Central memory CD8-positive, alpha-beta T cell (primary cell): ENCODE data around the gene EBF3.

Experiments used
- ATAC-seq: fragments of 150-1000 bp; cut with Tn5 transposase; replicated peaks from 2 replicates; pipeline ENCODE4 v1.10.0; 2022; ENCODE audit warnings: mild to moderate bottlenecking, moderate FRiP score, moderate number of reproducible peaks; ENCODE audit not compliant: poor library complexity, severe bottlenecking; ENCODE audit errors: extremely low read depth
- DNase-seq, 2 donors: peaks; one replicate each; pipeline ENCODE4 v3.0.0; 2021; ENCODE audit warnings: low spot score in 2 of 2
- H3K27ac Mint-ChIP-seq: one replicate; pipeline ENCODE4 v1.8.0; 2022; ENCODE audit warnings: low read depth, mild to moderate bottlenecking, moderate library complexity, mixed read lengths
- H3K27me3 Mint-ChIP-seq: one replicate; pipeline ENCODE4 v1.8.0; 2022; ENCODE audit warnings: mixed read lengths
- H3K36me3 Mint-ChIP-seq: one replicate; pipeline ENCODE4 v1.8.0; 2022; ENCODE audit warnings: mild to moderate bottlenecking, moderate library complexity, mixed read lengths; ENCODE audit not compliant: insufficient read depth
- H3K4me1 Mint-ChIP-seq: one replicate; pipeline ENCODE4 v1.8.0; 2022; ENCODE audit warnings: mixed read lengths
- H3K4me3 Mint-ChIP-seq: one replicate; pipeline ENCODE4 v1.8.0; 2022; ENCODE audit warnings: mild to moderate bottlenecking, moderate library complexity, mixed read lengths
- H3K9me3 Mint-ChIP-seq: one replicate; pipeline ENCODE4 v1.8.0; 2022; ENCODE audit warnings: mixed read lengths

The EBF3 gene

DNA sequence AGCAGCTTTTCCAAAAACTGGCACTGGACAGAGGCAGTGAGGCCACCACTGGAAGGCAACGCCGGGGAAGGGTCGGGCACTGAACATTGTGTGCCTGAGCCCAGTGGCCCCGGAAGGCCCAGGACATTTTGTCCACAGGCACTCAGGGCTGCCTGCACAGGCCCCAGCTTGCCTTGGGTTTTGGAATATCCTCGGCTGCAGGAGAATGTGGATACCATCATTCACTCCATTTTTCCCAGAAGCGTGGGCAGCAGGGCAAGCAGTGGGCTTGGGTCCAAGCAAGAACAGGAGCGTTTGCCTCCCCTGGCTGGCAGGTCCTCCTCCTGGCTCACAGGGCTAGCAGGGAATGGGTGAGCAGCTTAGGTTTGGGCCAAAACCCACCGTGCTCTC is 147.4 kb downstream of the EBF3 start:
- DNase-seq (no peak), ATAC-seq (no peak)
- Mint-ChIP-seq H3K4me1 (no peaks in the 10 kb centered on the region), H3K9me3 (peaks cover 10% of the 10 kb centered on the region), H3K27me3 (peaks cover 17% of the 10 kb centered on the region), H3K27ac (no peak overlapping the region), H3K36me3 (no peaks in the 10 kb centered on the region), H3K4me3 (no peak overlapping the region)

DNA sequence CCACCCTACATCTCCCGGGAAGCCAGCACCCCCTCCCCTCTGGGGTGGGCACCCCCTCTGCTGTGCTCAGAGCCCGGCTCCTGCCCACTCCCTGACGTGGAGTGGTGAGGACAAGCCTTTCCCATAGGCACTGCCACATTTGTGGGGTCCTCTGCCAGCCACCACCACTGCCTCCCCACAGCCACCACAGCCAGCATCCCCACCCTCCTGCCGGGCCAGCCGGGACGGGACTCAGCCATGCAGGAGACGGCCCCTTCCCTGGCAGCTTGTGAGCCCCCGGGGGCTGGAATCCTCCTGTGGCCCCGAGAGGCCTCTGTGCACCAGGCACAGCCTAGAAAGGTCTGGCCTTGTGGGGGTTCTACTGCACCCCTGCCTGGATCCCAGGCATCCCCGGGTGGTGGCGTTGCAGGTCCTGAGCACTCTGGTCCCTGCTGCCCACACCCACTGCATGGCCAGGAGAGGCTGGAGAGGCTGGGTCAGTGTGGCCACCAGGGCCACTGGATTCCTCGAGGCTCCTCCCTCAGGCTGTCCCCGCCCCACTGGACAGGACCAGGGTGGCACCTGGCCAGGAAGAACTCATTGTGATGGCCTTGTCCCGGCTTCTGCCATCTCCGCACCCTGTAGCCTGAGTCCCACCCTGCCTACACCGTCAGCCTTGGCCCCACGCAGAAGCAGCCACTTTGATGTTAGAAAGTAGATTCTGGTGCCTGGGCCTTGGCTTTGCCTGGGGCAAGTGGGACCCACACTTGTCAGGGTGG is 148.0 kb downstream of the EBF3 start:
- H3K4me1 Mint-ChIP-seq, result no peaks in the 10 kb centered on the region
- DNase-seq, result no peak
- no peak overlapping the region for H3K4me3 Mint-ChIP-seq
- H3K9me3 Mint-ChIP-seq, result peaks cover 10% of the 10 kb centered on the region
- peaks cover 17% of the 10 kb centered on the region for H3K27me3 Mint-ChIP-seq
- H3K36me3 Mint-ChIP-seq, result no peaks in the 10 kb centered on the region
- H3K27ac Mint-ChIP-seq, result no peak overlapping the region
- no peak for ATAC-seq

DNA sequence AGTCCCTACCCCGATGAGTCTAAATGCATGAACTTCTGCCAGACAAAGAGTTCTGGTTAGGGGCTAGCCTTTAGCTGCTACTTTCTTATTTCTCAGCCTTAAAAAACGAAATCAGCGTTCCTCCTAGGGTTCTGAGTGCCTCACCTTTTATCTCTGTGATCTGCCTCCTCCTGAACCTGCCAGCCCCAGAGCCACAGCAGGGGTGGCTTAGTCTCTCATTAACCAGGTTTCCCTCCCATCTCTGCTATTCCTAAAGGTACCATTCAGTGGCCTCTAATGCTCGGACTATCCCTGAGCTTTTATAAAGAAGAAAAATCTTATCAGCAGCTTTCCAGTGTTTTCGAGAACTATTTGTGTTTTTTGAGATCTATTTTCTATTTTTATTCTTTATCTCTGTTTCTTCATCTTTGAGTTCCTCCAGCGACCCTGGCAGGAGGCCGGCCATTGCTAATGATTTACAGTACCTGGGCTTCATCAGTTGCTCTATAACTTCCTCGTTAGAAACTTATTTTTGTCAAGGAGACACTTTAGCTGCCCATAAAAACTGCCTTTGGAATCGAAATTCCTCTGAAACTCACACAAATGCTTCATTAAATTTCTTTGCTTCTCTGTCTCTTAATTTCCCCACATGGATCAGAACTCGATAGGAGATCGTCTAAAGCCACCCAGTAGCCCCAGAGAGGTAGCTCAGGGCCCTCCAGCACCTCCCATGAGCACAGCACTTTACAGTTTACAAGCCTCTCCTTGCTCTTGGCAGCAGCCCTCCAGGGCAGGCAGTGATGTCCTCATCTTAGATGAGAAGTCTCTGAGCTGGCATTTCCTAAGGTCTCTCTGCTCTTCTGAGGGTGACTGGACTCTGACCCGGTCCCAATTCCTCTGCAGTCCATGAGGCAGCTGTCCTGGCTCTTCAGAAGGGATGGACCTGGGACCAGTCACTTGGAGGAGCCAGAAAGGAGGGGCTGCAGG is 149.1 kb downstream of the EBF3 start:
- no peak overlapping the region for H3K27ac Mint-ChIP-seq
- DNase-seq, result no peak
- ATAC-seq, result no peak
- H3K9me3 Mint-ChIP-seq, result peaks cover 10% of the 10 kb centered on the region
- H3K4me1 Mint-ChIP-seq, result no peaks in the 10 kb centered on the region
- H3K27me3 Mint-ChIP-seq, result peaks cover 17% of the 10 kb centered on the region
- no peaks in the 10 kb centered on the region for H3K36me3 Mint-ChIP-seq
- H3K4me3 Mint-ChIP-seq, result no peak overlapping the region

DNA sequence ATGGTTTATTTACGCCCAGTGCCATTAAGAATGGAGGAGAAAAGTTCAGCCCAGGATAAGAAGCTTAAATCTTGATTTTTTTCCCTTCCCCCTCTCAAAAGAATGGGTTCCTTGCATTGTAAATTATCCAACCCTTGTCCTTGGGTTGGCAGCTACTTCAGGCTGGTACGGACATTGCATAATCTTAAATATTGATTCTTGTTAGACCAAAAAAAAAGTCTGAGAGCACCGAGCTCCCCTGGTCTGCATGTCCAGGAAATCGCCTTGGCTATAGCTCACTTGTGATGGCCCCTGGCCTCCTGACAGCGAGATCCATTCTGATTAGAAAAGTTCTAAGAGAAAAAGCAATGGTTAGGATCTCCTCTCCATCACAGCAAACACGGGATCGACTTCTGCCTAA is 151.7 kb downstream of the EBF3 start:
- no peaks in the 10 kb centered on the region for H3K36me3 Mint-ChIP-seq
- ATAC-seq (no peak), DNase-seq (no peak)
- H3K27me3 Mint-ChIP-seq, result peaks cover 9% of the 10 kb centered on the region
- no peaks in the 10 kb centered on the region for H3K4me1 Mint-ChIP-seq
- no peaks in the 10 kb centered on the region for H3K9me3 Mint-ChIP-seq
- no peak overlapping the region for H3K27ac Mint-ChIP-seq
- H3K4me3 Mint-ChIP-seq, result no peak overlapping the region

DNA sequence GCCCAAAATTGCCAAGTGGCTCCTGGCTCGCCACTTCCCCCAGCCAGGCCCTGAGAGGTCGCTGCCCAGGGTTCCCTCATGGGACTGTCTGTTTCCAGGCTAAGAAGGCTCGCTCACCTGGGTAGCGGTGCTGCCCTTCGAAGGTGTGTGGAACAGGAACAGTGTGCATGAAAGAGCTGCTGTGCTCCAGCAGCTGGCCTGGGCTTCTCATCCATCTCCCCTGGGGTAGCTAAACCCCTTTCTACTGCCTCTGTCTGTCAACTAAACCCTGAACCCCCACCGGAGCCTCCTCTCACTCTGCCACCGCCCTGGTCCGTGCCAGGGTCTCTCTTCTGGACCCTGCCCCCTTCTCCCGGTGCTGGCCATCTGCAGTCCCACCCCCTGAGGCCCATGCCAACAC is 152.9 kb downstream of the EBF3 start:
- Mint-ChIP-seq H3K36me3 (no peaks in the 10 kb centered on the region), H3K4me3 (no peak overlapping the region), H3K9me3 (peaks cover 6% of the 10 kb centered on the region), H3K4me1 (no peaks in the 10 kb centered on the region), H3K27ac (no peak overlapping the region), H3K27me3 (peaks cover 9% of the 10 kb centered on the region)
- no peak for ATAC-seq
- no peak for DNase-seq

DNA sequence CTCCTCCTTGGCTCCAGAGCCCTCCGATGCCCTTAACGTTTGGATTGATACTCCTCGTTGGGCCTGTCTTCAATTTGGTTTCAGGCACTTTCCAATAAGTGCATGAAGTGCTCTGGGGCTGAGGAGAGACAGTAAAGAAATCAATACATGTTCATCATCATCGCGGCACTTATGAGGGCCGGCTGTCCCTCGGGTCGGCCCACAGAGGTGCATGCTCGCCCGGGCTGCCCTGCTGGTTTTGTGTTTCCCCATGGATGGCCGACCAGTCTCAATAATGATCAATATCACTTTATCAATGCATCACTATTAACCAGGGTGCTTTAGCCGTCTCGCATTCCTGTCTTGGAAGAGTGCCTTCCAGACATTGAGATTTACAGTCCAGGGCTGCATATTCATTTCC is 154.2 kb downstream of the EBF3 start:
- Mint-ChIP-seq H3K27me3 (peaks cover 9% of the 10 kb centered on the region), H3K27ac (no peak overlapping the region), H3K36me3 (no peaks in the 10 kb centered on the region), H3K4me3 (no peak overlapping the region), H3K4me1 (no peaks in the 10 kb centered on the region), H3K9me3 (peaks cover 6% of the 10 kb centered on the region)
- ATAC-seq (no peak), DNase-seq (no peak)

DNA sequence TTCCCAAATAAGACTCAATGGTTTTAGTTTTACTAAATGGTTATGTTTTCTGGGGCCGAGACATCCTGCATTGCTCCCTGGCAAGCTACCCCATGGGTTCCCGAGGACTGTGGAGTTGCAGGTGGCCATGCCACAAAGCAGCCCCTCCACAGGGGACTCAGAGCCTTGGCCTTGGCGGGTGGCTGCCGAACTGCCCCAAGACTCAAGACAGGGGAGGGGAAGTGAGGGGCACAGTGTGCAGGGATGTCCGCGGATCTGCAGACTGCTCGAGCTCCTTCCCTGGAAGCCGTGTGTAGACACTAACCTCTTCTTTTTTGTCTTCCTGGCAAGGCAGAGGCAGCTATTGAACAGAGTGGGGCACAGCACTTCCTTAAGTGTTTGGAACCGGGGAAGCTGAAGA is 154.6 kb downstream of the EBF3 start:
- peaks cover 9% of the 10 kb centered on the region for H3K27me3 Mint-ChIP-seq
- DNase-seq (no peak), ATAC-seq (no peak)
- peaks cover 6% of the 10 kb centered on the region for H3K9me3 Mint-ChIP-seq
- no peaks in the 10 kb centered on the region for H3K36me3 Mint-ChIP-seq
- H3K4me3 Mint-ChIP-seq, result no peak overlapping the region
- H3K4me1 Mint-ChIP-seq, result no peaks in the 10 kb centered on the region
- no peak overlapping the region for H3K27ac Mint-ChIP-seq

DNA sequence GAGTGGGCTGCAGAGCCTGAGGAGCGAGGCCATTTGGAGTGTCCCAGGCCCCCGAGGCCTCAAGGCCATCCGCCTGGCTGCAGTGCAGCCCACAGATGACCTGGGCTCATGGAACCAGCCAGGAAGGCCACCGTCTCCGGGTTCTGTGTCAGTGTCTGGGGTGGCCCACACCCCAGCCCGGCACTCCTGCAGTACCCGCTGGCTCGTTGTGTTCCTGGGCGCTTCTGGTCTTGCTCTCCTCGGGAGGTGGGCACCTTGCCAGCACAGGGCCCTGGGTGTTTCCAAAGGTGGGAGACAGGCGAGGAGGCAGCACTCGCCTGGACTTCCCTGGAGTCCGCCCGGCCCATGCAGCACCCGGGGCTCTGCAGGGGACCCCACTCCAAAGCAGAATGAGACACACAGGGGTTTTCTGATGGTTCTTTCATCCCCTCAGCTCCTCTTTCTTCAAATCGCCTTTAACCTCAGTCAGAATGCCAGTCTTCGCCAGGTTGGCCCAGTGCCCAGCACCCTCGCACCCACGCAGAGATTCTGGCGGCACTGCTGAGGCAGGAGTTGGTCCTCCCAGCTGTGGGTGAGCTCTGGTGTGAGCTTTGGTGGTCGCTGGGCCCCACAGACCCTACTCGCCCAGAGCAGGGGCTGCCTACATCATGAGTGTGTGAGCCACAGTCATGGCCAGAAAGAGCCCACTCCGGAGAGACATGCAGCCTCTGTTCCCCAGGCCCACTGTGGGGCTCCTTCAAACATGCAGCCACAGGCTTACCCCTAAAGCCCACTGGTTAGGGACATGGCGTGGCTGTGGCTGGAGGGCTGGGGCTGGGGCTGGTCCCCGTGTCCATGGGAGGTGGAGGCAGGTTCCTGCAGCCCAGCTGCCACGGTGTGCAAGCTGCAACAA is 155.7 kb downstream of the EBF3 start:
- no peak for DNase-seq
- Mint-ChIP-seq H3K27me3 (peaks cover 18% of the 10 kb centered on the region), H3K4me1 (no peaks in the 10 kb centered on the region), H3K4me3 (no peak overlapping the region), H3K9me3 (peaks cover 16% of the 10 kb centered on the region), H3K36me3 (no peaks in the 10 kb centered on the region), H3K27ac (no peak overlapping the region)
- ATAC-seq, result no peak

DNA sequence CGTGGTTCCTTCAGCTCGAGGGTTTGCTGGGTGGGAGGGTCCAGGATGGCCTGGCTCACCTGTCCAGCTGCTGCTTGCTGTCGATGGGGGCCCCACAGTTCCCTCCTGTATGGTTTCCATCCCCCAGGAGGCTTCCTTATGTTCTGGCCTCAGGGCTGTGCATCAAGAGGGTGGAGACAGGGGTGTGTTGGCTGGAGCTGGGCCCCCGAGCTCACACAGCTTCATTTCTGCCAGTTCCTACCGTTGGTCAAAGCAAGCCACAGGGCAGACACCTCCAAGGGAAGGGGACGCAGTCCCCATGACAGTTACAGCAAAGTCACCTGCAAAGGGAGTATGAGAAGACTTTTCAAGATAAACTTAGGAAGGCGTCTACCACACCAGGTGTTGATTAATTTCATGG is 156.9 kb downstream of the EBF3 start:
- Mint-ChIP-seq H3K4me1 (no peaks in the 10 kb centered on the region), H3K27me3 (peaks cover 9% of the 10 kb centered on the region), H3K36me3 (no peaks in the 10 kb centered on the region), H3K27ac (no peak overlapping the region), H3K9me3 (peaks cover 18% of the 10 kb centered on the region), H3K4me3 (no peak overlapping the region)
- no peak for DNase-seq
- no peak for ATAC-seq

DNA sequence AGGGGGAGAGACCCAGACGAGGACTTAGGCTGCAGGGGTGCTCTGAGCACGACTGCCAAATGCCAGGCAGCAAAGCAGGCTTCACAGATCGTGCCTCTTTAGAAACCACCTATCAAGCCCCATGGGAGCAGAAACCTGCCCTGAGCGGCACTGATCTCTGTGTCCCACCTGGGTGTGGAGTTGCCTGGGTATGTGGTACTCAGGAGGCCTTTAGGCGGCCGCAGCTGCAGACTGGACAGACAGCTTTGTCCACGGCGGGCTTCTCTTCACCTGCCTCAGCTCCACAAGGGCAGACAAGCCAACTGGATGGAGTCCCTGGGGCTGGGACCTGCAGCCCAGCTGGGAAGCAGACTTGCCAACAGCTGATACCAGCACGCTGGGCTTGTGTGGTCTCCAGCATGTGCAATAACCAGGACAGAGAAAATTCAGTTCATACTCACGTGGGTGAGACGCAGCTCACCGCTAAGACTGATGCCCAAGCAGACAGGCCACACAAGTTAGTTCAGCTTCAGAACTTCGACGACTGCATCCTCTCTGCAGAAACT is 163.2 kb downstream of the EBF3 start:
- no peak for DNase-seq
- Mint-ChIP-seq H3K27ac (no peak overlapping the region), H3K27me3 (peaks cover 9% of the 10 kb centered on the region), H3K9me3 (peaks cover 24% of the 10 kb centered on the region), H3K36me3 (peaks cover 3% of the 10 kb centered on the region), H3K4me1 (no peaks in the 10 kb centered on the region), H3K4me3 (no peak overlapping the region)
- ATAC-seq, result no peak

DNA sequence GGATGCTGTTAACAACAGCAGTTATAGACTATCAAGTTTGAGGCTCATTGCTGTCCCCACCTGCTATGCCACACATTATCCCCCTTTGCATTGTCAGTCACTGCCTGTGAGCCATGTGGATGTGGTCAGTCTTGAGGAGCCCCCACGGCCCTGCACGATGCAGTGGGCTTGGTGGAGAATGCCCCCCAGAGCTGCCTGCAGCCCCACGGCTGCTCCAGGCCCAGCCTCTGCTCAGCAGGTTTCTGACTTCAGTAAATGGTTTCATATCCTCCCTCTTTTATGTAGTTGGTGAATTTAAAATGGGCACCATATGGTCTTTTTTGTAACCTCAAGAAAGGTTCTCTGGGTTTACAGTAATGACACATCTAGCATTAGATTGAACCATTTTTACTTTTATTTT is 164.1 kb downstream of the EBF3 start:
- H3K4me1 Mint-ChIP-seq, result no peaks in the 10 kb centered on the region
- H3K4me3 Mint-ChIP-seq, result no peak overlapping the region
- H3K9me3 Mint-ChIP-seq, result peaks cover 26% of the 10 kb centered on the region
- ATAC-seq, result no peak
- no peak for DNase-seq
- no peak overlapping the region for H3K27ac Mint-ChIP-seq
- peaks cover 9% of the 10 kb centered on the region for H3K27me3 Mint-ChIP-seq
- H3K36me3 Mint-ChIP-seq, result peaks cover 3% of the 10 kb centered on the region
